ENCODE data around the gene SLC25A43.
"Not testable (repeated sequence)": the region's sequence is repeated elsewhere in the genome, so short reads cannot be mapped to it uniquely, and the experiment has no call there.

SLC25A43 gene

GRCh38 chrX:119410027-119410819, 11.1 kb downstream of the SLC25A43 start:
- no peak for DNase-seq

- DNase-seq = no peak
Observed at GRCh38 chrX:119410854-119411253, 11.7 kb downstream of the SLC25A43 start.

DNA sequence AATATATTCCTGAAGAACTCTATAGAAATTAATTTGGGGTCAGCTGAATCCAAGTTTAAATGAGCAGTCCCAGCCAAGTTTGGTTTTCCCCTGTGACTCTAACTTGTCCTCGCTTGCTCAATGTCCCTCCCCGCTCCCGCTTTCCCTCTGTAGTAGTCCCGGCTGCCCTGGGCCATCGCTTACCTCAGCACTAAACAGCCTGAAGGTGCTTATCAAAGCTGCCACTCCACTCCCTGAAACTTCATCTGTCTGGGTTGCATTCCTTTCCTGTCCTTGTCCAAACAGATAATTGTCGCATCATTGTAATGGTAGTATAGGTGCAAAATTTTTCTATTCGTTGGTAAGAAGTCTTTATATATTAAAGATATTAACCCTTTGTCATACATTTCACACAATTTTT, 12.8 kb downstream of the SLC25A43 start:
- DNase-seq = no peak

DNA sequence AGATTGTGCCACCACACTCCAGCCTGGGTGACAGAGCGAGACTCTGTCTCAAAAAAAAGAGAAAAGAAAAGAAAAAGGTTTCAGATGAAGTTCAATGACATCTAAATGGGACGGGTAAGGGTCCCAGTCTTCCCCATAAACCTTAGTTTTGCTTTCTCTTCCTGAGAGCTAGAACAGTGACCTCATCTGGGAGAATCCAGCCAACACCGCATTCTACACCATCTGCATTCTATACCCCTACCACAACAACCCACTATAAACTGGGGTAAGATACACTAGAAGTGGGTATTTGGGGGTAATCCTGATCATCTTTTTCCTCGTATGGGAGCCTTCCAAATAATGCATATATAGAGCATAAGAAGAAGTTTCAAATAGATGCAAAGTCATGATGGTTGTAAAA, 18.2 kb downstream of the SLC25A43 start:
- no peak for DNase-seq

GRCh38 chrX:119417842-119418241, 18.7 kb downstream of the SLC25A43 start:
- no peak for DNase-seq

GRCh38 chrX:119419146-119419545, 20.0 kb downstream of the SLC25A43 start:
- DNase-seq = no peak

- no peak for DNase-seq
Observed at GRCh38 chrX:119419898-119420297, 20.8 kb downstream of the SLC25A43 start.

GRCh38 chrX:119421016-119421705, 22.0 kb downstream of the SLC25A43 start:
- no peak for DNase-seq

- DNase-seq = no peak
Observed at GRCh38 chrX:119423631-119424030, 24.5 kb downstream of the SLC25A43 start.

DNA sequence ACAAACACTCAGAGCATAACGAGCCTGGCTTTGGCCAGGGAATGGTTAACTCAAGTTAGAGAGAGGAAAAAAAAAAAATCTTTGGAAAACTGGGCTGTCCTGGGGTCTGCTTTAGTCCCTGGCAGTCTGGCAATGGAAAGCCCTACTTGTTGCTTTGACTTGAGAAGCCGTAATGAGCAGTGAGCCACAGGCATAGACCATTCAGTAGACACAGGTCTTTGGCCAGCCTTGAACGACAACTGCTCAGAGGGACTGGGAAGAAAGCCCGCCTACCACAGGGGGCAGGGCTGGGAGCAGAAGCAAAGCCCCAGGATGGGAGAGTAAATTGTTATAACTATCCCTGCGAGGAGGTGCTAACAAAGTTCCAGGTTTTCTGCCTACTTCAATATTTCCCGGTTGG, 25.9 kb downstream of the SLC25A43 start:
- DNase-seq = no peak

DNA sequence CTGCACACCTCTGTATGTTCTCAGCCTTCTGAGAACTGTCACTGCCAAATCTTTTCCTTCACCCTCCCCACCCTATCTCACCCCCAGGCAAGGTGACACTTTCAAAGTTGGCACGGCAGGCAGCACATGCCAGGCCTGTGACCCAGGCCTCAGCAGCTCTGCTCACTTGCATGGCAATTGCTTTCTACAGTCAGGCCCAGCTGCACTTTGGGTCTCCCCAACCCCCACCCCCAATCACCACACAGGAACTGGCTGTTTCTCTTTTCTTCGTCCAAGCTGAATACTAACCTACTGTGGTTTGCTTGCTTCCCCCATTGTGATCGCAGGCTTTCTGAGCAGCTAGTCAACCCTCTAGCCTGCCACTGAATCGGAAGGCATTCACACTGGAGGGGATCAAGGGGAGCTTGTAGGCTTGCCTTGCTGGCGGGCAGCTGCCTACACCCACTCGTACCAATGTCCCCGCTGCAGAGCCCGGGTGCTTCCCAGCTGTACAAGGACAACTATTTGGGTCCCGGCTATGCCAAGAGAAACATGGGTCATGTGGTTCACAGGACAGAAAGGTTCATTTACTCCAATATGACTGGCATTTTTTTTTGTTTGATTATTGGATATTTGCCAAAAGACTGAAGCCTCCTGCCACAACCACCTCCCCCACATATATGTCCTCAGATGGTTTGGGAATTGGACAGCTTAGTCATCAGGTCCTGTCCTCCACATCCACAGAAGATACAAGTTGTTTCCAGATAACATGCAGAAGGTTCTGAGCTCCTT, 28.1 kb downstream of the SLC25A43 start:
- DNase-seq = no peak

DNA sequence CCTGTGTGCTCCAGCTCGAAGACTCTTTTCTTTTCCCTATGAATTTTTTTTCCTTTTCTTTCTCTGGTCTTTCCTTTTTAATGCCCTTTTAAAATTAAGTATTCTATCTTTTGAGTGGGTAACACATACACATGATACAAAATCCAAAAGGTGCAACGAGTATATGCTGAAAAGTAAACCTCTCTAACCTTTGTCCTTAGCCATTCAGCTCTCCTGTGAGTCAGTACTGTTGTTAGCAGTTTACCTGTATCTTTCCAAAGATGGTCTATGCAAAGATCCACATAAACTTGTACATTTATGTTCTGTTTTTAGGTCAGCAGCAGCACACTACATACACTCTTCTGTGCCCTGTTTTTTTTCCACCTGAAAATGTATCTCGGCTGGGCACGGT, 28.7 kb downstream of the SLC25A43 start:
- DNase-seq = no peak

- DNase-seq = no peak
Observed at GRCh38 chrX:119429471-119429870, 30.3 kb downstream of the SLC25A43 start.

GRCh38 chrX:119441295-119441694, 42.2 kb downstream of the SLC25A43 start:
- not testable (repeated sequence) for DNase-seq

GRCh38 chrX:119442286-119442685, 43.1 kb downstream of the SLC25A43 start:
- no peak for DNase-seq

DNA sequence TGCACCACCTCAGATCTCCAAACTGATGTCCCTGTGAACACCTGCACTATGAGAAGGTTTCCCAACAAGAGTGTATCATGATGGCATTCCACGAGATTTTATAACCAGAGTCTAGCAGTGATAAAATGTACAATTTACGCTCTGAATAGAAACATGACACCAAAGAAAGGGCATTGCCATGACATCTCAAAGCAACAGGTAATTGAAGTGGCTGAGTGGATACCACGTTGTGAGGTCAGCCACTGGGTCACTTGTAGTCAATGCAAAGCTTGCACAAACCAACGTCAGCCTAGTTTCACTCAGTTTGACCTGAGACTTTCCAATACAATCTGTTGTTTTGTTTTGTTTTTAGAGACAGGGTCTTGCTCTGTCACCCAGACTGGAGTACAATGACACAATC, 54.1 kb downstream of the SLC25A43 start:
- DNase-seq = no peak

- no peak for DNase-seq
Observed at GRCh38 chrX:119455264-119455663, 56.1 kb downstream of the SLC25A43 start.

DNA sequence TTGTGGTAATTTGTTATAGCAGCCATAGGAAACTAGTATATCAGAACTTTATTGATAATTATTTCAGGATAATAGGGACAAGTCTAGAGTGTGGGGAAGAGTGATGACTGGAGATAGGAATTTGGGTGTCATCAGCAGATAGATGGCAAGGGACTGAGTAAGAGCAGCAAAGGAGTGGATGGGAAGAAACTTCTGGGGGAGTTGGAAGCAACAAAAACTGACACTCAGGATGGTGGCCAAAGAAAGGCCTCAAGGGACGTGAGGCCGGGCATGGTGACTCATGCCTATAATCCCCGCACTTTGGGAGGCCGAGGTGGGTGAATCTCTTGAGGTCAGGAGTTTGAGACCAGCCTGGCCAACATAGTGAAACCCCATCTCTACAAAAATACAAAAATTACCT, 60.0 kb downstream of the SLC25A43 start:
- DNase-seq = no peak

DNA sequence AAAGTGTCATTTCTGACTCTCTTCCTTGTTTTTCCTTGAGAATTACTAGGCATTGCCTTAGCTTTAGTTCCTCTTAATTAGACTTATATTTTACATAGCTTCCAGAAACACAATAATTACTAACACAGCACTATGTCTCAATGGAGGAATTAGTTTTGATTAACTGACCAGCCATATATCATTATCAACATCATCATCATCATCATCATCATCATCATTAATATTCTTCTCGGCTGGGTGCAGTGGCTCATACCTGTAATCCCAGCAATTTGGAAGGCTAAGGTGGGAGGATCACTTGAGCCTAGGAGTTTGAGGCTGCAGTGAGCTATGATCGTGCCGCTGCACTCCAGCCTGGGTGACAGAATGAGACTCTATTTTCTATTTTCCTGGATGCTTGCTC, 66.4 kb downstream of the SLC25A43 start:
- no peak for DNase-seq

- no peak for DNase-seq
Observed at GRCh38 chrX:119466970-119467369, 67.8 kb downstream of the SLC25A43 start.

GRCh38 chrX:119467433-119467832, 68.3 kb downstream of the SLC25A43 start:
- no peak for DNase-seq

GRCh38 chrX:119467842-119468550, 68.9 kb downstream of the SLC25A43 start, which contains the start of gene SLC25A5:
SLC25A5 (plus strand) TSS chrX:119468444; CDS start chrX:119468516, 72 bp downstream.
- DNase-seq = peak; percentile 72 to 79

Data from activated CD4-positive, alpha-beta T cell treated with anti-CD3 and anti-CD28 coated beads, Interleukin-2, amount 50 U/mL, for 4 hours (primary cell).